MM.1S (cell line): ENCODE results near the gene AJUBA.

Experiments used
- DNase-seq: peaks from one replicate; pipeline ENCODE4 v3.0.0-alpha.2; 2015
- H2AFZ ChIP-seq: fragments of 300-600 bp; sonication (generic); 2 replicates; pipeline ENCODE4 v1.6.0; 2016; ENCODE audit warnings: antibody characterized with exemption, low read length
- H3F3A ChIP-seq: fragments of 300-600 bp; sonication (generic); 2 replicates; pipeline ENCODE4 v1.6.1; 2016; ENCODE audit warnings: mild to moderate bottlenecking, antibody characterized with exemption, low read length, moderate library complexity, mixed read lengths; ENCODE audit not compliant: insufficient read depth
- H3K27ac ChIP-seq: fragments of 300-600 bp; sonication (generic); 2 replicates; pipeline ENCODE4 v1.5.1; 2016; ENCODE audit warnings: mild to moderate bottlenecking, low read length
- H3K27me3 ChIP-seq: fragments of 300-600 bp; sonication (generic); replicated peaks from 2 replicates; pipeline ENCODE4 v1.6.0; 2016; ENCODE audit warnings: low read length; ENCODE audit not compliant: insufficient read depth
- H3K36me3 ChIP-seq: fragments of 300-600 bp; sonication (generic); replicated peaks from 2 replicates; pipeline ENCODE4 v1.6.1; 2016; ENCODE audit warnings: mild to moderate bottlenecking, low read length, mixed read lengths; ENCODE audit not compliant: insufficient read depth
- H3K4me1 ChIP-seq: fragments of 300-600 bp; sonication (generic); 2 replicates; pipeline ENCODE4 v1.6.1; 2016; ENCODE audit warnings: low read length, mixed read lengths
- H3K4me2 ChIP-seq: fragments of 300-600 bp; sonication (generic); 2 replicates; pipeline ENCODE4 v1.6.0; 2016; ENCODE audit warnings: low read depth, low read length
- H3K4me3 ChIP-seq: fragments of 300-600 bp; sonication (generic); 2 replicates; pipeline ENCODE4 v1.5.1; 2016; ENCODE audit warnings: low read length, mixed read lengths
- H3K79me2 ChIP-seq: fragments of 300-600 bp; sonication (generic); 2 replicates; pipeline ENCODE4 v1.6.1; 2016; ENCODE audit warnings: mixed run types, low read length, mixed read lengths
- H3K9ac ChIP-seq: fragments of 300-600 bp; sonication (generic); 2 replicates; pipeline ENCODE4 v1.6.1; 2016; ENCODE audit warnings: low read length, mixed read lengths
- H3K9me2 ChIP-seq: fragments of 300-600 bp; sonication (generic); replicated peaks from 2 replicates; pipeline ENCODE4 v1.6.1; 2016; ENCODE audit warnings: mild to moderate bottlenecking, low read length, mixed read lengths; ENCODE audit not compliant: insufficient read depth
- H3K9me3 ChIP-seq: fragments of 300-600 bp; sonication (generic); replicated peaks from 2 replicates; pipeline ENCODE4 v1.6.1; 2016; ENCODE audit warnings: mild to moderate bottlenecking, low read length, mixed read lengths; ENCODE audit not compliant: insufficient read depth
- H4K20me1 ChIP-seq: fragments of 300-600 bp; sonication (generic); 2 replicates; pipeline ENCODE4 v1.6.1; 2016; ENCODE audit warnings: mild to moderate bottlenecking, low read length, moderate library complexity, mixed read lengths; ENCODE audit not compliant: insufficient read depth
- EZH2 ChIP-seq: fragments of 300-600 bp; sonication (generic); optimal IDR thresholded peaks from 2 replicates; pipeline ENCODE3; 2017; ENCODE audit warnings: low read depth, mild to moderate bottlenecking, antibody characterized with exemption, low read length, mixed read lengths
- EZH2phosphoT487 ChIP-seq: fragments of 300-600 bp; sonication (generic); IDR thresholded peaks from 2 replicates; pipeline ENCODE4 v1.6.1; 2018; ENCODE audit warnings: antibody characterized with exemption, low read length
- TF ChIP-seq, protein P1 (sequence below): fragments of 300-600 bp; sonication (generic); IDR thresholded peaks from 2 replicates; pipeline ENCODE4 v1.5.1; 2016; ENCODE audit warnings: antibody characterized with exemption, low read length, mixed read lengths

Gene AJUBA

DNA sequence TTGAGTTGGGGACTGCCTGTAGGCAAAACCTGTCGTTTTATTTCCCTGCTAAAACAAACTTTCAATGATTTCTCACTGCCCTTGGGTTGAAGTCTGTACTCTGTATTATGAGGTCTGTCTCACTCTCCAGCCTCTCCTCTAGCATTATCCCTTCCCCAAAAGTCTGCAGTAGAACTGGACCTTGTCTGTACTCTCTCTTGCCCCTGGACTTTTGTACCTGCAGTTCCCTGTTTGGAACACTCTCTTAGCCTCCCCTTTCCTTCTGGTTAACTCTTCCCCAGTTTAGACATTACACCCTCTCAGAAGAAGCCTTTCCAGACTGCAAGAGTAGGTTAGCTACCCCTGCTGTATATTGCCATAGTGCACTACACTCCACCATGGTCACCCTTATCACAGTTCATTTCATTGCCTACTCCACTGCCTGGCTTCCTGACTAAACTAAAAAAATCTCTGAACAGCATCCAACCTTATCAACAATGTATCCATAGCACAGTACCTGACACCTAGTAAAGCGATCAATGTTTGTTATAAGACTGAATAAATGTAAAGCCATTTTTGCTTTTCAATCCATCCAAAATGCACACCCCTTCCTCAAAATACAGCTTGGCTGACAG lies 3.6 kb upstream of the AJUBA start:
- no peaks in the 10 kb centered on the region for H4K20me1 ChIP-seq
- H3K79me2 ChIP-seq: no peaks in the 10 kb centered on the region
- H3K4me2 ChIP-seq: no peak overlapping the region
- H3K9me3 ChIP-seq: no peaks in the 10 kb centered on the region
- no peak overlapping the region for H3K4me3 ChIP-seq
- no peaks in the 10 kb centered on the region for H3K36me3 ChIP-seq
- no peak for DNase-seq
- H2AFZ ChIP-seq: no peak overlapping the region
- TF ChIP-seq EZH2: no peak
- TF ChIP-seq, protein P1, sequence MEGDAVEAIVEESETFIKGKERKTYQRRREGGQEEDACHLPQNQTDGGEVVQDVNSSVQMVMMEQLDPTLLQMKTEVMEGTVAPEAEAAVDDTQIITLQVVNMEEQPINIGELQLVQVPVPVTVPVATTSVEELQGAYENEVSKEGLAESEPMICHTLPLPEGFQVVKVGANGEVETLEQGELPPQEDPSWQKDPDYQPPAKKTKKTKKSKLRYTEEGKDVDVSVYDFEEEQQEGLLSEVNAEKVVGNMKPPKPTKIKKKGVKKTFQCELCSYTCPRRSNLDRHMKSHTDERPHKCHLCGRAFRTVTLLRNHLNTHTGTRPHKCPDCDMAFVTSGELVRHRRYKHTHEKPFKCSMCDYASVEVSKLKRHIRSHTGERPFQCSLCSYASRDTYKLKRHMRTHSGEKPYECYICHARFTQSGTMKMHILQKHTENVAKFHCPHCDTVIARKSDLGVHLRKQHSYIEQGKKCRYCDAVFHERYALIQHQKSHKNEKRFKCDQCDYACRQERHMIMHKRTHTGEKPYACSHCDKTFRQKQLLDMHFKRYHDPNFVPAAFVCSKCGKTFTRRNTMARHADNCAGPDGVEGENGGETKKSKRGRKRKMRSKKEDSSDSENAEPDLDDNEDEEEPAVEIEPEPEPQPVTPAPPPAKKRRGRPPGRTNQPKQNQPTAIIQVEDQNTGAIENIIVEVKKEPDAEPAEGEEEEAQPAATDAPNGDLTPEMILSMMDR: no peak
- no peak for TF ChIP-seq EZH2phosphoT487
- H3K9ac ChIP-seq: no peak overlapping the region
- H3K27me3 ChIP-seq: peaks cover 7% of the 10 kb centered on the region
- no peaks in the 10 kb centered on the region for H3K4me1 ChIP-seq
- H3F3A ChIP-seq: no peaks in the 10 kb centered on the region
- H3K27ac ChIP-seq: no peak overlapping the region
- H3K9me2 ChIP-seq: no peaks in the 10 kb centered on the region

DNA sequence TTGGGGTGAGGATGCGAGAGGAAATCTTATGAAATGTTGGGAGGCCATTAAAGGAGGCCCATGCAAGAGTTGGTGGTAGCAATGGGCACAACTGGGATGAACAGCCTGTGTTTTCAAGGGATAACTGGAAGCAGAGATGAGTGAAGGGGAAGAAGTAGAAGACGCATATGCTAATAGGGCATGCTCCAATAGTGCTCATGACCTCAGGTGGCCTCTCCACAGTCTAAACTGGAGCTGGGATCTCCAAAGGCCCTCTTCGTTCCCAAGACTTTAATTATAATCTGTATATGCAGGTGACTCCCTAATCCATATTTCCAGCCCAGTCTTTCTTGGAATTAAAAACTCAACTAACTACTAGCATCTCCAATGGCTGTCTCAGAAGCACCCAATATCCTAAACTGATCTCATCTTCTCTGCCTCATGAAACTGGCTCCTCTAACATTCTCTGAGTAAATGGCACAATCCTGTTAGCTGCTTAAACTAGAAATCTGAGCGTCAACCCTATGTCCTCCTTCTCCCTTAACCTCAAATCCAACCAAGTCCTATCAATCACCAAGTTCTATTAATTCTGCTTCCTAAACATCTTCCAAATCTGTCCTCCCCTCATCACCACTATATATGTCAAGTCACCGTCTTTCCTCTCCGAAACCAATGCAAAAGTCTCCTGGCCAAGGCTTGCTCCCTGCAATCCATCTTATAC lies 2.8 kb upstream of the AJUBA start:
- H3F3A ChIP-seq: no peaks in the 10 kb centered on the region
- H3K4me3 ChIP-seq: no peak overlapping the region
- H4K20me1 ChIP-seq: no peaks in the 10 kb centered on the region
- H3K27ac ChIP-seq: no peak overlapping the region
- no peak for TF ChIP-seq EZH2phosphoT487
- TF ChIP-seq, protein P1: no peak
- no peak for TF ChIP-seq EZH2
- no peak overlapping the region for H3K4me2 ChIP-seq
- DNase-seq: no peak
- peaks cover 8% of the 10 kb centered on the region for H3K27me3 ChIP-seq
- H3K9ac ChIP-seq: no peak overlapping the region
- no peaks in the 10 kb centered on the region for H3K4me1 ChIP-seq
- no peaks in the 10 kb centered on the region for H3K79me2 ChIP-seq
- H3K36me3 ChIP-seq: no peaks in the 10 kb centered on the region
- H2AFZ ChIP-seq: no peak overlapping the region
- no peaks in the 10 kb centered on the region for H3K9me2 ChIP-seq
- no peaks in the 10 kb centered on the region for H3K9me3 ChIP-seq

DNA sequence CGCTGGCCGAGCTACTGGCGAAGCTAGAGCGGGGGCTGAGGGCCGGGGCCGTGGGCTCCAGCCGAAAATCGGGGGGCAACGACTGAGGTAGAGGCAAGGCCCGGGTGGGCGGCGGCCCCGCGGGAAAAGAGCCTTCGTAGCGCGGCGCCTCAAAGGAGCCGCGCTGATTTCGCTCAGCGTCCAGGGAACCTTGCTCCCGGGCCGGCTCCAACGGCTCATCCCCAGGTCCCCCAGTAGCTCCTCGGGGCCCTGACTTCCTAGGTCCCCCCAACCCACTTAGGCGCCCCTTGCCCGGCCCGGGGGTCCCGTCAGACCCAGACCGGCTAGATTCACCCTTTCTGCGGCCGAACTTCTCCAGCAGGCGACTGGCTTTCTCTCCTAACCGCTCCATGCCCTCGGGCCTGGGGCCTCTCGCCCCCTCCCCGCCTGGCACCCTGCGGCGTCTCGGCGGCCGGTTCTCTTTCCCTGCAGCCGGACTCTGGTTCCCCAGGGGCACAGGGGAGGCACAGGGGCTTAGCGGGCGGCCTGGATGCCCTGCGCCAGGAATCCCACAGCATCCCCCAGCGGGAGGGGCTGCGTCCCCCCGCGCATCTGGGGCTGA lies 375 bp downstream of the AJUBA start:
- H3K36me3 ChIP-seq: no peaks in the 10 kb centered on the region
- no peak for DNase-seq
- H3K27ac ChIP-seq: no peak overlapping the region
- TF ChIP-seq EZH2 (no peak), EZH2phosphoT487 (no peak)
- TF ChIP-seq, protein P1: no peak
- peak overlapping the region; percentile 62; the same call in 1 of the 2 replicates for H2AFZ ChIP-seq
- H3K9me3 ChIP-seq: no peaks in the 10 kb centered on the region
- peak overlapping the region; percentile 68 for H3K4me3 ChIP-seq
- no peaks in the 10 kb centered on the region for H3K79me2 ChIP-seq
- H3K9me2 ChIP-seq: no peaks in the 10 kb centered on the region
- no peaks in the 10 kb centered on the region for H4K20me1 ChIP-seq
- H3K4me1 ChIP-seq: no peaks in the 10 kb centered on the region
- 0 out of 2 replicates have a peak overlapping the region, but pooled peaks have one; percentile 21 for H3K9ac ChIP-seq
- no peaks in the 10 kb centered on the region for H3F3A ChIP-seq
- peaks cover 8% of the 10 kb centered on the region for H3K27me3 ChIP-seq
- H3K4me2 ChIP-seq: peak overlapping the region; percentile 86
